ENCODE measurements around the gene LUZP2. TPM values are rescaled to one million over a fixed set of nuclear protein-coding genes. Genes with fewer than 3 reads are reported as not detected.

The LUZP2 gene
- total RNA-seq, 1 donor from 2014 or later: 0.33 TPM

DNA sequence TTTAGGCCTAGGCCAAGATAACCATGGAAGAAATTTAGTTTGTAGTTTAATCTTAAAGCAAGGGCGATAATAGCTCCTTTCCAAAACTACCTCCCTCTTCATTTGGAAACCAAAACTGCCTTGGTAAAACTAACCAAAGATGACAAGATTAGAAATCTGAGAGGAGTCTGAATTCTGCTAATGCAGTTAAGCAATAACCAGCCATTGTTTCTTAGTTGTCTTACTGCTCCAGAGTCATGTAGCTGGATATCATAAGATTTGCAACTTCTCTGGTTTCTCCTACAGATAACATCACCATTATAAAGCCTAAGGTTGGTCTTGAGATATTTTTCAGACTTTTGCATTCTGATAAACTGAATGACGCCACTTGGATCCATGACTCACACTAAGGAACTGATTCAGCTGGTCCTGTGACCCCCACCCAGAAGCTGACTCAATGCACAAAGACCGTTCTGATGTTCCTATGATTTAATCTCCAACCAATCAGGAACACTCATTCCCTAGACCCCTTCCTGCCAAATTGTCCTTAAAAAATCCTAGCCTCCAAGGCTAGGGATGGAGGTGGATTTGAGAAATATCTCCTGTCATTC lies 200.8 kb downstream of the LUZP2 start:
- H3K36me3 ChIP-seq (ENCODE audit: control insufficient read depth, insufficient read depth, low read length): no peaks in the 10 kb centered on the region
- no peak overlapping the region for H3K4me3 ChIP-seq (ENCODE audit: low read depth, low read length)
- TF ChIP-seq, protein P1, sequence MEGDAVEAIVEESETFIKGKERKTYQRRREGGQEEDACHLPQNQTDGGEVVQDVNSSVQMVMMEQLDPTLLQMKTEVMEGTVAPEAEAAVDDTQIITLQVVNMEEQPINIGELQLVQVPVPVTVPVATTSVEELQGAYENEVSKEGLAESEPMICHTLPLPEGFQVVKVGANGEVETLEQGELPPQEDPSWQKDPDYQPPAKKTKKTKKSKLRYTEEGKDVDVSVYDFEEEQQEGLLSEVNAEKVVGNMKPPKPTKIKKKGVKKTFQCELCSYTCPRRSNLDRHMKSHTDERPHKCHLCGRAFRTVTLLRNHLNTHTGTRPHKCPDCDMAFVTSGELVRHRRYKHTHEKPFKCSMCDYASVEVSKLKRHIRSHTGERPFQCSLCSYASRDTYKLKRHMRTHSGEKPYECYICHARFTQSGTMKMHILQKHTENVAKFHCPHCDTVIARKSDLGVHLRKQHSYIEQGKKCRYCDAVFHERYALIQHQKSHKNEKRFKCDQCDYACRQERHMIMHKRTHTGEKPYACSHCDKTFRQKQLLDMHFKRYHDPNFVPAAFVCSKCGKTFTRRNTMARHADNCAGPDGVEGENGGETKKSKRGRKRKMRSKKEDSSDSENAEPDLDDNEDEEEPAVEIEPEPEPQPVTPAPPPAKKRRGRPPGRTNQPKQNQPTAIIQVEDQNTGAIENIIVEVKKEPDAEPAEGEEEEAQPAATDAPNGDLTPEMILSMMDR (IDR thresholded peaks at IDR 0.05; ENCODE audit: insufficient read depth, low read length, poor library complexity, severe bottlenecking): no peak
- DNase-seq (ENCODE audit: low read depth): peak; percentile 32
- no peaks in the 10 kb centered on the region for H3K27me3 ChIP-seq (ENCODE audit: control insufficient read depth, insufficient read depth, low read length)

DNA sequence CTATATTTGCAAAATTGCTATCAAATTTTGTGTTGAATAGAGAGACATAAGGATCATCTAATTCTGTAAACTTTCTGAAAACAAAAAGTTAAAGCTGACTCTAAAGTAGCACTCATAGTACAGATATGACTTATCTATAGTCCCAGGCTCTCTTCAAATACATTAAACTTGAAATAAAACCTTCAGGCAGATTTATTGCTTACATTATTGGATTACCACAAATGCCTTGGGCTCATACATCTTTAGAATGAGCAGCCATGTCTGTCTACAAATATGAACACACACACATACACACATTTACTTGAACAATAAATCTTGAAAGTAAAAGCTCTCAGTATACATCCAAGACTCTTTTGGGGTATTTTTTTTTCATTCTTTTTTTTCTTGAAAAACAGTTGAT lies 207.9 kb downstream of the LUZP2 start:
- Histone ChIP-seq H3K36me3 (ENCODE audit: control insufficient read depth, insufficient read depth, low read length) (no peaks in the 10 kb centered on the region), H3K27me3 (ENCODE audit: control insufficient read depth, insufficient read depth, low read length) (no peaks in the 10 kb centered on the region), H3K4me3 (ENCODE audit: low read depth, low read length) (no peak overlapping the region)
- no peak for DNase-seq (ENCODE audit: low read depth)
- TF ChIP-seq, protein P1 (IDR thresholded peaks at IDR 0.05; ENCODE audit: insufficient read depth, low read length, poor library complexity, severe bottlenecking): no peak

DNA sequence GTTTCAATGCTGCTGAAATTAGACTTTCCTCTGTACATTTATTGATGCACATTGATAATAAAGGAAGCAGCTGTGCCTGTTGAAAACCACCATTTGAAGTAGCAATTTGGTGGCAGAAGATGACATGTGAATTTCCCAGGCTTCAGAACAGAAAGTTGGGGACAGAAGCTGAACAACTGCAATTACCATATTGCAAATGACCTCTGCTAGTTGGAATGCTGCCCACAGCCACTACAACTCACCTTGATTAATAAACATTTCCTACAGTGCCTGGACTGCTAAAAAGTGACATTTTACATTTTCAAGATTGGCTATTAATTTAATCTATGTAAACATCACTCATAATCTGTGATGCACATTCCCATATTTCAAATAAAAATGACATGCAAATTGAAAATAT lies 208.6 kb downstream of the LUZP2 start:
- DNase-seq (ENCODE audit: low read depth): no peak
- Histone ChIP-seq H3K27me3 (ENCODE audit: control insufficient read depth, insufficient read depth, low read length) (no peaks in the 10 kb centered on the region), H3K36me3 (ENCODE audit: control insufficient read depth, insufficient read depth, low read length) (no peaks in the 10 kb centered on the region), H3K4me3 (ENCODE audit: low read depth, low read length) (no peak overlapping the region)
- TF ChIP-seq, protein P1 (IDR thresholded peaks at IDR 0.05; ENCODE audit: insufficient read depth, low read length, poor library complexity, severe bottlenecking): no peak

DNA sequence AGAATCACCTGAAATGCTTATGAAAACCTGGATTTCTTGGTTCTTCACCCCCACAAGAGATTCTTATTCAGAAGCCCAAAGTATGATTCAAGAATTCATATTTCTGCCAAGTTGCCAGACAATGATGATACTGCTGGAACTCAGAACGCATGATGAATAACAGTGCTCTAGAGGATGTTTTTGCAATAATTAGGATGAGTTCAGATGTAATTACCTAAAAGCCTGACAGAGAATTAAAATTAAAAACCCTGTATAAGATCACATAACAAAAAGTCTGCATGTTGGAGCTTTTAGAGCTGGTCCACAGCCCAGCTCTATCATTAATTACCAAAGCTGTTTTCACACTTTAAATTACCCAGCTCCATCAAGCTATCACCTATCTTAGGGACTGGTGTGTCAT lies 211.8 kb downstream of the LUZP2 start:
- TF ChIP-seq, protein P1 (IDR thresholded peaks at IDR 0.05; ENCODE audit: insufficient read depth, low read length, poor library complexity, severe bottlenecking): no peak
- Histone ChIP-seq H3K27me3 (ENCODE audit: control insufficient read depth, insufficient read depth, low read length) (no peaks in the 10 kb centered on the region), H3K4me3 (ENCODE audit: low read depth, low read length) (no peak overlapping the region), H3K36me3 (ENCODE audit: control insufficient read depth, insufficient read depth, low read length) (no peaks in the 10 kb centered on the region)
- DNase-seq (ENCODE audit: low read depth): no peak

DNA sequence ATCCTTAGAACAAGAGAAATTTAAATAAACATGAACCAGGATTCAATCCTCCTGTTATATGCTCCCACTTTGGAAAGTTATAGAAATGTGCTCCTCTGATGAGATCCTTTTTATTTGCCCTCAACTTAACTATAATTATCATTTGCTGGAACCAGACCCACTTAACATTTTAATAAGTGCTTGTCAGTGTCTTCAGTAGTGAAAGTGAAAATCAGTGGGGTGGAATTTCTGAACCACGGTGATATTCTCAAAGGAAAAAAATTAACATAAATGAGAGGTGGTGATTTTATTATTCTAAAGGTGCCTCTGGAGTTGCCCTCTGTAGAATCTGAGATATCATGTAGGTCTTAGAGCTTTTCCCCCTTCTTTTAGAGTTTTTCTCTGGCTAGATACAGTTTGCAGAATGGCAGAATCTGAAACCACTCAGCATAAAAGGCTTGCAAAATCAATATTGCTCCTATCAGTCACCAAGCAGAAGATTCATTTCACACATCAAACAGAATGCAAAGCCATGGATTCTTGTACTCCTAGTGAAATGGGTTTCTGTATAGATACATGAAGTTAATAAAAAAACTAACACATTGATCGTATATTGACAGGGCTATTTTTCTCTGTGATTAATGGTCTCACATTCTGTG lies 213.2 kb downstream of the LUZP2 start:
- Histone ChIP-seq H3K36me3 (ENCODE audit: control insufficient read depth, insufficient read depth, low read length) (no peaks in the 10 kb centered on the region), H3K27me3 (ENCODE audit: control insufficient read depth, insufficient read depth, low read length) (no peaks in the 10 kb centered on the region), H3K4me3 (ENCODE audit: low read depth, low read length) (no peak overlapping the region)
- TF ChIP-seq, protein P1 (IDR thresholded peaks at IDR 0.05; ENCODE audit: insufficient read depth, low read length, poor library complexity, severe bottlenecking): no peak
- no peak for DNase-seq (ENCODE audit: low read depth)

DNA sequence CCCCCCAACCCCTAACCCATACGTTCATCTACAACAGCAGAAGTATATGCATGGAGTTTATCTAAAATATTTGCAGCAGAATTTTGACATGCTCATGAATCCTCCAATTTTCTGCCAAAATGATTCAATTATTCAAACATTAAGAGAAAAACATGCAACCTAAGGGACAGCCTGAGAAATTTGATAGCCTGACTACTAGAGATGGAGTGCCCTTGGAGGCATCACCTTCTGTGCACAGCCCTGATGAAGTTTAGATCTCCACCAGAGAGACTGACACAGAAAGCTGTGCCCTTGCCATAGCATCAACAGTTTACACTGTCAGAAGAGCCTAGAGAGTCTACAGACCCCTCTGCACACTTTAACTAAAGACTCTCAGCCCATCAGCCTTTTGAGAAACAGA lies 217.7 kb downstream of the LUZP2 start:
- H3K4me3 ChIP-seq (ENCODE audit: low read depth, low read length): no peak overlapping the region
- DNase-seq (ENCODE audit: low read depth): no peak
- H3K36me3 ChIP-seq (ENCODE audit: control insufficient read depth, insufficient read depth, low read length): no peaks in the 10 kb centered on the region
- H3K27me3 ChIP-seq (ENCODE audit: control insufficient read depth, insufficient read depth, low read length): no peaks in the 10 kb centered on the region
- TF ChIP-seq, protein P1 (IDR thresholded peaks at IDR 0.05; ENCODE audit: insufficient read depth, low read length, poor library complexity, severe bottlenecking): no peak

Data from kidney epithelial cell (primary cell).